Activated CD8-positive, alpha-beta T cell treated with anti-CD3 and anti-CD28 coated beads for 36 hours (primary cell): ENCODE measurements around the gene TAC4. TPM values are rescaled to one million over a fixed set of nuclear protein-coding genes. Genes with fewer than 3 reads are reported as not detected.

Source experiments
- ATAC-seq: fragments of 200-7000 bp; cut with Tn5 transposase; one replicate; pipeline ENCODE4 v1.10.0; 2021; ENCODE audit warnings: mild to moderate bottlenecking, moderate library complexity
- CTCF ChIA-PET: fragments of 350-600 bp; sonication (Branson Sonifier 250); formaldehyde crosslinking; loops from one replicate; lab custom pipeline; 2021; ENCODE audit warnings: antibody characterized with exemption; lab: Charles Lee
- POLR2A ChIA-PET: fragments of 350-600 bp; sonication (Branson Sonifier 250); formaldehyde crosslinking; loops from one replicate; lab custom pipeline; 2021; ENCODE audit warnings: antibody characterized with exemption; lab: Charles Lee
- DNase-seq: peaks from one replicate; pipeline ENCODE4 v3.0.0-alpha.2; 2020
- H3K27ac Mint-ChIP-seq: one replicate; pipeline ENCODE4 v1.8.0; 2021; ENCODE audit warnings: mild to moderate bottlenecking, mixed read lengths
- H3K27me3 Mint-ChIP-seq: one replicate; pipeline ENCODE4 v1.8.0; 2021; ENCODE audit warnings: mixed read lengths
- H3K36me3 Mint-ChIP-seq: one replicate; pipeline ENCODE4 v1.8.0; 2021; ENCODE audit warnings: low read depth, mixed read lengths
- H3K4me1 Mint-ChIP-seq: one replicate; pipeline ENCODE4 v1.8.0; 2021; ENCODE audit warnings: low read depth, mixed read lengths
- H3K4me3 Mint-ChIP-seq: one replicate; pipeline ENCODE4 v1.8.0; 2021; ENCODE audit warnings: mild to moderate bottlenecking, moderate library complexity, mixed read lengths
- H3K9me3 Mint-ChIP-seq: one replicate; pipeline ENCODE4 v1.8.0; 2021; ENCODE audit warnings: mixed read lengths
- CTCF ChIP-seq: fragments of 200-600 bp; IDR thresholded peaks from one replicate; pipeline ENCODE4 v1.8.0; 2022; ENCODE audit warnings: antibody characterized with exemption, mild to moderate bottlenecking
- intact Hi-C: fragments of 100-400 bp; cut with micrococcal nuclease; formaldehyde crosslinking; loops from one replicate; pipeline ENCODE4 v1.10.0; 2022
- total RNA-seq, 2 experiments: library from RNA; stranded (reverse); gene quantifications; one replicate each; pipeline ENCODE4 v1.2.3, GENCODE V29; 2021

Gene TAC4
- total RNA-seq, 2 experiments from 2014 or later = not detected

- Mint-ChIP-seq H3K36me3 (peaks cover 65% of the 10 kb centered on the region), H3K27ac (peak overlapping the region; percentile 25), H3K9me3 (no peaks in the 10 kb centered on the region), H3K4me1 (peaks cover 70% of the 10 kb centered on the region), H3K4me3 (no peak overlapping the region), H3K27me3 (no peaks in the 10 kb centered on the region)
- ChIA-PET POLR2A (interaction anchor here (0.6 to 1.2 kb wide), 3 partner anchors 11 to 59 kb away, joined by 3 to 5 read pairs (median 4); partner anchors contain the start of gene FAM117A), CTCF (interaction anchor here (1.0 to 1.3 kb wide), 4 partner anchors 15 to 236 kb away, joined by 3 to 5 read pairs (median 3); no protein-coding TSS in a partner anchor)
- intact Hi-C loops = no loop called here
- DNase-seq (no peak), ATAC-seq (no peak)
- TF ChIP-seq CTCF = no peak
These were observed 54.6 kb downstream of the TAC4 start for GRCh38 chr17:49793309-49793708.

- H3K27ac Mint-ChIP-seq = peak overlapping the region; percentile 99
- H3K27me3 Mint-ChIP-seq = no peaks in the 10 kb centered on the region
- intact Hi-C loops = loop anchor here (2.0 to 10.0 kb wide), 2 partner anchors 80 to 214 kb away; partner anchors contain the start of gene NXPH3
- H3K4me3 Mint-ChIP-seq = peak overlapping the region; percentile 94
- no peak for TF ChIP-seq CTCF
- CTCF ChIA-PET = interaction anchor here (0.9 to 4.1 kb wide), 4 partner anchors 25 to 233 kb away, joined by 3 to 26 read pairs (median 6); partner anchors contain the start of genes FAM117A and SLC35B1
- POLR2A ChIA-PET = interaction anchor here (1.3 to 3.3 kb wide), 5 partner anchors 8 to 81 kb away, joined by 3 to 19 read pairs (median 14); partner anchors contain the start of gene SLC35B1
- no peaks in the 10 kb centered on the region for H3K9me3 Mint-ChIP-seq
- no peak for ATAC-seq
- H3K36me3 Mint-ChIP-seq = peaks cover 43% of the 10 kb centered on the region
- no peak for DNase-seq
- peaks cover 54% of the 10 kb centered on the region for H3K4me1 Mint-ChIP-seq
These were observed 58.7 kb downstream of the TAC4 start for GRCh38 chr17:49789243-49789578.

GRCh38 chr17:49788478-49789242, 59.2 kb downstream of the TAC4 start, which contains the start of gene KAT7:
Gene KAT7, plus strand, starts transcription at chr17:49788681. Its CDS starts 154 bp downstream, at chr17:49788835.
- POLR2A ChIA-PET = interaction anchor here (0.7 to 3.3 kb wide), 18 partner anchors 8 to 90 kb away, joined by 3 to 19 read pairs (median 4); partner anchors contain the start of genes FAM117A and SLC35B1

More at GRCh38 chr17:49788478-49789242, 59.2 kb downstream of the TAC4 start, which contains the start of gene KAT7:
- intact Hi-C loops = loop anchor here (2.0 to 10.0 kb wide), 2 partner anchors 80 to 214 kb away; partner anchors contain the start of gene NXPH3
- Mint-ChIP-seq H3K36me3 (peaks cover 39% of the 10 kb centered on the region), H3K4me3 (peak within 1 kb of the TSS; percentile 94), H3K4me1 (peaks cover 50% of the 10 kb centered on the region), H3K27ac (peak within 1 kb of the TSS; percentile 99), H3K9me3 (no peaks in the 10 kb centered on the region), H3K27me3 (no peaks in the 10 kb centered on the region)
- DNase-seq (peak; percentile 99), ATAC-seq (peak; percentile 90)
- CTCF ChIA-PET = interaction anchor here (0.5 to 4.1 kb wide), 8 partner anchors 25 to 221 kb away, joined by 3 to 26 read pairs (median 5); partner anchors contain the start of genes FAM117A and SLC35B1
- no peak for TF ChIP-seq CTCF

Other genes starting within 250 kb of the TAC4 start
- 10 to 100 TPM; 61.6 to 63.5 TPM for gene SPOP, start 170.0 kb downstream of the TAC4 start, total RNA-seq
- gene SLC35B1, start 140.1 kb downstream of the TAC4 start, total RNA-seq = 10 to 100 TPM; 38.6 to 46.6 TPM
- gene FAM117A, start 83.9 kb downstream of the TAC4 start, total RNA-seq = 10 to 100 TPM; 19.7 to 23.0 TPM
- 10 to 100 TPM; 61.2 to 66.6 TPM for gene KAT7, start 59.4 kb downstream of the TAC4 start, total RNA-seq
- under 1 TPM; 0.43 to 0.81 TPM for gene DLX4, start 121.1 kb upstream of the TAC4 start, total RNA-seq
- gene DLX3, start 147.2 kb upstream of the TAC4 start, total RNA-seq = not detected
- 1 to 10 TPM; 4.2 to 7.2 TPM for gene ITGA3, start 208.0 kb upstream of the TAC4 start, total RNA-seq
- 1 to 10 TPM; 6.0 to 7.7 TPM for gene PDK2, start 247.3 kb upstream of the TAC4 start, total RNA-seq